HepG2 (cell line): ENCODE results near the gene FAM3B. TPM values are rescaled to one million over a fixed set of nuclear protein-coding genes. Genes with fewer than 3 reads are reported as not detected.
A peak's percentile ranks its signal among the peaks of the same experiment; 100 is the strongest.

Experiments used
- ATAC-seq: fragments of 200-7000 bp; cut with Tn5 transposase; 3 replicates; pipeline ENCODE4 v1.9.1; 2020; ENCODE audit warnings: mild to moderate bottlenecking, moderate library complexity
- BruUV-seq: library from RNA; stranded (reverse); fragments of 400-500 nt; replicated peaks from 2 replicates; lab custom pipeline; 2021; lab: Mats Ljungman, UMichigan
- CTCF ChIA-PET: fragments of 300-600 bp; formaldehyde crosslinking; extraction: SDS; loops from one replicate; lab custom pipeline; 2021; ENCODE audit warnings: low total read pairs, inconsistent platforms, low intra/inter-chr PET ratio; lab: Yijun Ruan, JAX
- POLR2A ChIA-PET: fragments of 350-600 bp; sonication (Branson Sonifier 250); formaldehyde crosslinking; loops from one replicate; lab custom pipeline; 2020; ENCODE audit warnings: antibody characterized with exemption, inconsistent platforms; lab: Yijun Ruan, JAX
- DNase-seq: peaks from one replicate; pipeline ENCODE4 v3.0.0-alpha.2; 2015; ENCODE audit warnings: low spot score
- FAIRE-seq: peaks from 3 replicates; lab custom pipeline; 2011; peaks lifted over from hg19 to GRCh38; lab: Jason Lieb, UNC
- H2AFZ ChIP-seq: one replicate; pipeline ENCODE4 v1.6.1; 2011; ENCODE audit warnings: low read length, inconsistent platforms
- H3K27ac ChIP-seq: fragments of 300-600 bp; 3 replicates; pipeline ENCODE4 v1.8.0; 2011; ENCODE audit warnings: mixed run types, mild to moderate bottlenecking, mixed read lengths, low read length, inconsistent platforms; ENCODE audit not compliant: insufficient read depth; ENCODE audit errors: extremely low read length
- H3K27me3 ChIP-seq, 2 experiments: fragments of 200-600 bp in 1 of 2; 2 replicates in 1 of 2; 3 replicates in 1 of 2; pipeline versions ENCODE4 v1.6.0 to v1.8.0; 2011; ENCODE audit warnings: low read length in 2 of 2, mild to moderate bottlenecking in 2 of 2, moderate library complexity in 2 of 2, inconsistent platforms in 1 of 2; ENCODE audit not compliant: insufficient read depth in 2 of 2, control insufficient read depth in 1 of 2
- H3K36me3 ChIP-seq, 2 experiments: fragments of 200-600 bp in 1 of 2; replicated peaks in 1 of 2; 2 replicates in 1 of 2; 3 replicates in 1 of 2; pipeline versions ENCODE4 v1.5.1 to v1.8.0; 2011; ENCODE audit warnings: low read length in 2 of 2, inconsistent platforms in 1 of 2; ENCODE audit not compliant: insufficient read depth in 2 of 2, control insufficient read depth in 1 of 2
- H3K4me1 ChIP-seq: 2 replicates; pipeline ENCODE4 v1.5.1; 2012; ENCODE audit warnings: low read length, inconsistent platforms; ENCODE audit not compliant: insufficient read depth
- H3K4me2 ChIP-seq: 2 replicates; pipeline ENCODE4 v1.6.0; 2011; ENCODE audit warnings: low read depth, low read length, inconsistent platforms
- H3K4me3 ChIP-seq, 3 experiments: fragments of 200-600 bp in 1 of 3; sonication (generic), shearing (Covaris generic) in 1 of 3; replicated peaks in 1 of 3; 2 replicates each; pipeline ENCODE4 v1.5.1; 2011 to 2016; ENCODE audit warnings: low read length in 3 of 3, inconsistent platforms in 2 of 3, low read depth in 2 of 3, mild to moderate bottlenecking in 2 of 3, control low read depth in 1 of 3, mixed read lengths in 1 of 3; ENCODE audit not compliant: insufficient read depth in 1 of 3
- H3K79me2 ChIP-seq: one replicate; pipeline ENCODE4 v1.6.1; 2011; ENCODE audit warnings: low read length, inconsistent platforms; ENCODE audit not compliant: insufficient read depth
- H3K9ac ChIP-seq: 2 replicates; pipeline ENCODE4 v1.6.0; 2011; ENCODE audit warnings: mild to moderate bottlenecking, low read depth, low read length, inconsistent platforms; ENCODE audit not compliant: insufficient read depth
- H3K9me3 ChIP-seq: 2 replicates; pipeline ENCODE4 v1.5.1; 2012; ENCODE audit warnings: mild to moderate bottlenecking, low read length
- H4K20me1 ChIP-seq: 2 replicates; pipeline ENCODE4 v1.6.0; 2011; ENCODE audit warnings: inconsistent platforms, mild to moderate bottlenecking, low read length, moderate library complexity; ENCODE audit not compliant: insufficient read depth
- CENPBD1 ChIP-seq: sonication (generic); formaldehyde crosslinking; IDR thresholded peaks from 2 replicates; pipeline ENCODE4 v1.8.0; 2022; ENCODE audit warnings: missing genetic modification reagents, low read depth, mild to moderate bottlenecking, borderline replicate concordance
- GABPA ChIP-seq, 2 experiments: IDR thresholded peaks; 2 replicates each; pipeline ENCODE4 v1.6.1; 2011 to 2016; ENCODE audit warnings: low read depth in 2 of 2, low read length in 1 of 2, missing biosample characterization in 1 of 2, missing genetic modification characterization in 1 of 2
- GATA4 ChIP-seq: sonication (generic); IDR thresholded peaks from 2 replicates; pipeline ENCODE4 v1.6.1; 2016; ENCODE audit warnings: antibody characterized with exemption, low read depth, borderline replicate concordance
- MYNN ChIP-seq: sonication (generic); formaldehyde crosslinking; IDR thresholded peaks from 2 replicates; pipeline ENCODE4 v1.4.0; 2020; ENCODE audit warnings: mild to moderate bottlenecking, low read depth, missing genetic modification reagents
- RARG ChIP-seq: sonication (generic); formaldehyde crosslinking; IDR thresholded peaks from 2 replicates; pipeline ENCODE4 v1.4.0; 2020; ENCODE audit warnings: low read depth, mild to moderate bottlenecking, missing genetic modification reagents
- RXRB ChIP-seq: IDR thresholded peaks from 2 replicates; pipeline ENCODE4 v1.6.1; 2016; ENCODE audit warnings: borderline replicate concordance, missing genetic modification reagents, missing compliant biosample characterization
- SRSF9 ChIP-seq: fragments of 200-400 bp; formaldehyde crosslinking; IDR thresholded peaks from 2 replicates; pipeline ENCODE4 v1.6.1; 2018; ENCODE audit warnings: borderline replicate concordance, mild to moderate bottlenecking, low read depth, low read length; ENCODE audit not compliant: insufficient read depth, poor library complexity, severe bottlenecking
- TARDBP ChIP-seq: sonication (generic); formaldehyde crosslinking; IDR thresholded peaks from 2 replicates; pipeline ENCODE4 v1.8.0; 2022; ENCODE audit warnings: mild to moderate bottlenecking, missing genetic modification reagents
- TCF7L2 ChIP-seq: IDR thresholded peaks from 2 replicates; pipeline ENCODE4 v1.6.1; 2011; ENCODE audit warnings: mild to moderate bottlenecking, low read depth, low read length, moderate library complexity
- ZNF256 ChIP-seq: sonication (generic); formaldehyde crosslinking; conservative IDR thresholded peaks from 2 replicates; pipeline ENCODE4 v1.4.0; 2020; ENCODE audit warnings: missing genetic modification reagents
- ZNF317 ChIP-seq: sonication (generic); formaldehyde crosslinking; IDR thresholded peaks from 2 replicates; pipeline ENCODE4 v1.5.0; 2020; ENCODE audit warnings: mild to moderate bottlenecking, missing genetic modification reagents
- ZNF563 ChIP-seq: sonication (generic); formaldehyde crosslinking; IDR thresholded peaks from 2 replicates; pipeline ENCODE4 v1.8.0; 2022; ENCODE audit warnings: mild to moderate bottlenecking, moderate library complexity, missing genetic modification reagents
- ZNF781 ChIP-seq: sonication (generic); formaldehyde crosslinking; IDR thresholded peaks from 2 replicates; pipeline ENCODE4 v1.5.1; 2020; ENCODE audit warnings: borderline replicate concordance, mild to moderate bottlenecking, missing genetic modification reagents; ENCODE audit errors: not compliant biosample characterization
- ZSCAN12 ChIP-seq: sonication (generic); formaldehyde crosslinking; IDR thresholded peaks from 2 replicates; pipeline ENCODE4 v1.9.0; 2021; ENCODE audit warnings: mild to moderate bottlenecking, missing genetic modification reagents
- ZSCAN22 ChIP-seq: sonication (generic); formaldehyde crosslinking; IDR thresholded peaks from 2 replicates; pipeline ENCODE4 v1.4.0; 2020; ENCODE audit warnings: mild to moderate bottlenecking, missing genetic modification reagents
- ZZZ3 ChIP-seq: sonication (generic); formaldehyde crosslinking; IDR thresholded peaks from 2 replicates; pipeline ENCODE4 v1.4.0; 2020; ENCODE audit warnings: missing genetic modification reagents, mild to moderate bottlenecking, borderline replicate concordance
- WGBS: methylation state at CpG from one replicate; pipeline ENCODE4 v1.1.6; 2017; ENCODE audit warnings: low lambda C conversion rate; 5-methylcytosine and 5-hydroxymethylcytosine counted together
- in situ Hi-C: cut with HindIII; loops from 2 replicates; pipeline ENCODE4 v1.10.0; 2017; ENCODE audit warnings: low pct_unique_long_range_greater_than_20kb; ENCODE audit not compliant: extremely low pct_ligation_motif_present
- intact Hi-C: fragments of 100-400 bp; cut with micrococcal nuclease; formaldehyde crosslinking; loops from one replicate; pipeline ENCODE4 v1.10.0; 2022; ENCODE audit not compliant: unreplicated experiment
- polyA plus RNA-seq, 8 experiments: library from polyadenylated mRNA; depleted of rRNA in 3 of 8; stranded (reverse) in 7 of 8; unstranded in 1 of 8; fragments of >200 nt; fragmentation: Illumina TruSeq in 4 of 8; extraction: Trizol in 4 of 8; gene quantifications; 2 replicates each; pipeline versions ENCODE4 v1.2.1 to v1.2.3, GENCODE V29; 2011 to 2016; ENCODE audit warnings: low read depth in 4 of 8, missing spikeins in 1 of 8, mixed read lengths in 1 of 8; ENCODE audit not compliant: insufficient read depth in 1 of 8
- total RNA-seq, 5 experiments: library from RNA; depleted of rRNA; stranded (reverse); fragments of >200 nt; fragmentation: Illumina TruSeq; extraction: Trizol; gene quantifications; 2 replicates each; pipeline ENCODE4 v1.2.3, GENCODE V29; 2016; ENCODE audit warnings: low read depth in 1 of 5
- TF ChIP-seq, protein P1 (sequence below): sonication (generic); formaldehyde crosslinking; conservative IDR thresholded peaks from 2 replicates; pipeline ENCODE4 v1.8.0; 2022; ENCODE audit warnings: missing genetic modification reagents
- TF ChIP-seq, protein P2 (sequence below): IDR thresholded peaks from 2 replicates; pipeline ENCODE4 v1.6.1; 2016; ENCODE audit warnings: missing genetic modification reagents, missing compliant biosample characterization

Gene FAM3B
- total and polyA plus RNA-seq, 2 of the 13 experiments (the other 11 are each of a cell fraction or from before 2014, with no cell fraction given) = 46.5 to 62.0 TPM

- H3K4me2 ChIP-seq = no peak overlapping the region
- in situ Hi-C loops = no loop called here
- no peak overlapping the region for H3K4me3 ChIP-seq
- no peaks in the 10 kb centered on the region for H3K4me1 ChIP-seq
- no peak for FAIRE-seq
- no peak for DNase-seq
- BruUV-seq = no TSS peak
- no peaks in the 10 kb centered on the region for H4K20me1 ChIP-seq
- ChIA-PET POLR2A (no interaction called here), CTCF (no interaction called here)
- intact Hi-C loops = no loop called here
- no peak overlapping the region for H2AFZ ChIP-seq
- 98% methylated on average over 4 of the region's 4 CpGs for WGBS
- no peaks in the 10 kb centered on the region; the same call in 1 of the 2 replicates for H3K9me3 ChIP-seq
- peaks cover 12 to 64% of the 10 kb centered on the region in 2 experiments for H3K36me3 ChIP-seq
- H3K27me3 ChIP-seq = no peaks in the 10 kb centered on the region
- H3K27ac ChIP-seq = no peak overlapping the region
- no peak for ATAC-seq
- peak; percentile 99 for TF ChIP-seq ZNF317
- no peak for TF ChIP-seq CENPBD1
- peaks cover 6% of the 10 kb centered on the region for H3K79me2 ChIP-seq
- no peak overlapping the region for H3K9ac ChIP-seq
Observed at GRCh38 chr21:41342035-41342434, 25.4 kb downstream of the FAM3B start.

- no peaks in the 10 kb centered on the region for H3K4me1 ChIP-seq
- intact Hi-C loops = no loop called here
- no peak for FAIRE-seq
- TF ChIP-seq ZSCAN22 (no peak), TCF7L2 (no peak), MYNN (CRISPR knock-in tag) (no peak), ZSCAN12 (CRISPR knock-in tag) (no peak), ZNF781 (CRISPR knock-in tag) (no peak), GATA4 (no peak), ZNF256 (no peak), ZNF563 (CRISPR knock-in tag) (no peak), SRSF9 (no peak), ZZZ3 (CRISPR knock-in tag) (no peak), GABPA (IDR thresholded peaks at IDR 0.05; ENCODE audit: low read depth, low read length) (no peak), GABPA (CRISPR knock-in tag; IDR thresholded peaks at IDR 0.05; ENCODE audit: low read depth) (no peak), TARDBP (CRISPR knock-in tag) (no peak), RARG (CRISPR knock-in tag) (no peak), RXRB (CRISPR knock-in tag) (no peak)
- TF ChIP-seq, protein P1, sequence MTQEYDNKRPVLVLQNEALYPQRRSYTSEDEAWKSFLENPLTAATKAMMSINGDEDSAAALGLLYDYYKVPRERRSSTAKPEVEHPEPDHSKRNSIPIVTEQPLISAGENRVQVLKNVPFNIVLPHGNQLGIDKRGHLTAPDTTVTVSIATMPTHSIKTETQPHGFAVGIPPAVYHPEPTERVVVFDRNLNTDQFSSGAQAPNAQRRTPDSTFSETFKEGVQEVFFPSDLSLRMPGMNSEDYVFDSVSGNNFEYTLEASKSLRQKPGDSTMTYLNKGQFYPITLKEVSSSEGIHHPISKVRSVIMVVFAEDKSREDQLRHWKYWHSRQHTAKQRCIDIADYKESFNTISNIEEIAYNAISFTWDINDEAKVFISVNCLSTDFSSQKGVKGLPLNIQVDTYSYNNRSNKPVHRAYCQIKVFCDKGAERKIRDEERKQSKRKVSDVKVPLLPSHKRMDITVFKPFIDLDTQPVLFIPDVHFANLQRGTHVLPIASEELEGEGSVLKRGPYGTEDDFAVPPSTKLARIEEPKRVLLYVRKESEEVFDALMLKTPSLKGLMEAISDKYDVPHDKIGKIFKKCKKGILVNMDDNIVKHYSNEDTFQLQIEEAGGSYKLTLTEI (CRISPR knock-in tag) = no peak
- TF ChIP-seq, protein P2, sequence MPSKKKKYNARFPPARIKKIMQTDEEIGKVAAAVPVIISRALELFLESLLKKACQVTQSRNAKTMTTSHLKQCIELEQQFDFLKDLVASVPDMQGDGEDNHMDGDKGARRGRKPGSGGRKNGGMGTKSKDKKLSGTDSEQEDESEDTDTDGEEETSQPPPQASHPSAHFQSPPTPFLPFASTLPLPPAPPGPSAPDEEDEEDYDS (CRISPR knock-in tag) = no peak
Observed at GRCh38 chr21:41344146-41344545, 27.5 kb downstream of the FAM3B start.

More at GRCh38 chr21:41344146-41344545, 27.5 kb downstream of the FAM3B start:
- H3K4me2 ChIP-seq = no peak overlapping the region
- H2AFZ ChIP-seq = no peak overlapping the region
- peaks cover 2% of the 10 kb centered on the region for H3K79me2 ChIP-seq
- DNase-seq = no peak
- no peaks in the 10 kb centered on the region for H4K20me1 ChIP-seq
- CTCF ChIA-PET = no interaction called here
- in situ Hi-C loops = no loop called here
- ATAC-seq = no peak
- no peak overlapping the region for H3K9ac ChIP-seq
- no peak overlapping the region for H3K27ac ChIP-seq
- 96% methylated on average over 9 of the region's 9 CpGs for WGBS
- H3K9me3 ChIP-seq = no peaks in the 10 kb centered on the region; the same call in 1 of the 2 replicates
- no peaks in the 10 kb centered on the region for H3K27me3 ChIP-seq
- BruUV-seq = no TSS peak
- peaks cover 13 to 72% of the 10 kb centered on the region in 2 experiments for H3K36me3 ChIP-seq
- POLR2A ChIA-PET = no interaction called here
- no peak overlapping the region for H3K4me3 ChIP-seq
